Upper lobe of right lung (tissue), 1 donor: ENCODE data around the gene HECTD2. TPM values are rescaled to one million over a fixed set of nuclear protein-coding genes. Genes with fewer than 3 reads are reported as not detected.
"Not testable (repeated sequence)": the region's sequence is repeated elsewhere in the genome, so short reads cannot be mapped to it uniquely, and the experiment has no call there.

ENCODE experiments used
- ATAC-seq: fragments of 200-7000 bp; cut with Tn5 transposase; one replicate; pipeline ENCODE4 v1.9.1; 2020; ENCODE audit warnings: mild to moderate bottlenecking, moderate library complexity
- DNase-seq: peaks from one replicate; pipeline ENCODE4 v3.0.0-alpha.2; 2020
- H3K27ac ChIP-seq: fragments of 200-600 bp; one replicate; pipeline ENCODE4 v1.8.0; 2022
- H3K27me3 ChIP-seq: fragments of 200-600 bp; one replicate; pipeline ENCODE4 v1.8.0; 2022; ENCODE audit warnings: mild to moderate bottlenecking
- H3K36me3 ChIP-seq: fragments of 200-600 bp; one replicate; pipeline ENCODE4 v1.8.0; 2022
- H3K4me1 ChIP-seq: fragments of 200-600 bp; one replicate; pipeline ENCODE4 v1.8.0; 2022
- H3K4me3 ChIP-seq: fragments of 200-600 bp; one replicate; pipeline ENCODE4 v1.8.0; 2022; ENCODE audit warnings: mild to moderate bottlenecking
- H3K9me3 ChIP-seq: fragments of 200-600 bp; one replicate; pipeline ENCODE4 v1.8.0; 2022
- CTCF ChIP-seq: fragments of 200-600 bp; IDR thresholded peaks from one replicate; pipeline ENCODE4 v1.8.0; 2022; ENCODE audit warnings: antibody characterized with exemption
- intact Hi-C: fragments of 100-400 bp; cut with DNase I; formaldehyde crosslinking; loops from one replicate; pipeline ENCODE4 v1.11.0; 2022
- total RNA-seq: library from RNA; stranded (reverse); fragmentation: NEBNext Ultra II Directional; extraction: Animal tissue kit (Norgen Biotek cat#: 25700); gene quantifications from one replicate; pipeline ENCODE4 v1.2.1, GENCODE V29; 2021
- donor health status: DM: no; HTN: yes; CAD: no; lungs with severe emphysema.

HECTD2 gene
- total RNA-seq, 1 donor from 2014 or later, result 14.8 TPM

DNA sequence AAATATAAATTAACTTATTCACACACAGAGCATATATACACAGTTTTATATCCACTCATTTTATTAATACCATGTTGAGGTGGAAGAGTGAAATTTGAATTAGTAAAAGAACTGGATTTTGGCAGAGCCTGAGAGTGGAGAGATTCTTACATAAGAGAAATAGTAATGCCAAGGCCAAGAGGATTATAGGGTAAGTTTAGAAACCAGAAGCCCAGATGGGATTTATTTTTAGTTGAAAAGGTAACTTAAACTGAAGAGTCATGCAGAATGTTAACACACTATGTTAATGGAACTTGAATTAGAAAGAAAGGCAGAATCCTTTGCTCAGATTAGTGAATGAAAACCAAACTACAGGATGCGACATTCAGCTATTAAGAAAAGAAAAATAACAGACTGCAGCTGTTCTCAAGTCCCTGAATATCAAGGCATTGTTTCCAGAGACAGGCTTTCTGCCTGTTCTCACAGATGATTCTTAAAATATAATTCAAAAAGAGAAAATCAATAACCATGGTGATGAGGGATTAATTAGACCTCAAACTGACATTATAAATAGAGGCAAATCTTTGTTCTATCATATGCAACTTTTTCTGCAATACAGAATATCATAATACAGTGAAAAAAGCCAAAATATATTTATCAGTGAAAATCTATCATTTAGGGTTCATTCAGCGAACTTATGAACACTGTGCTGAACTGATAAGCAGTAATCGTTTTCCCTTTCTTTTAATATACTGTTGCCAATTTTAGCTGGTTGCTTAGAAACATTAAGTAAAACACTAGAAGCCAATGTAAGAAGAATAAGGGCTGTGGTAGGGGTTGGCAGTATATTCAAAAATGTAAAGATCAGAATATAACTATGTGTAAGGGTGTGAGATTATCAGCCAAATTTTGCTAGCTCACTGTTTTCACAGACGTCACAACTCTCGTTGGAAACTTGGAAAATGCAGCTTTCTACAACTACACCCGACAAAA lies 34.4 kb downstream of the HECTD2 start:
- H3K4me1 ChIP-seq, result no peaks in the 10 kb centered on the region
- no peaks in the 10 kb centered on the region for H3K27me3 ChIP-seq
- no peaks in the 10 kb centered on the region for H3K36me3 ChIP-seq
- intact Hi-C loops, result no loop called here
- no peaks in the 10 kb centered on the region for H3K9me3 ChIP-seq
- no peak overlapping the region for H3K4me3 ChIP-seq
- ATAC-seq (no peak), DNase-seq (no peak)
- no peak for TF ChIP-seq CTCF
- no peak overlapping the region for H3K27ac ChIP-seq

DNA sequence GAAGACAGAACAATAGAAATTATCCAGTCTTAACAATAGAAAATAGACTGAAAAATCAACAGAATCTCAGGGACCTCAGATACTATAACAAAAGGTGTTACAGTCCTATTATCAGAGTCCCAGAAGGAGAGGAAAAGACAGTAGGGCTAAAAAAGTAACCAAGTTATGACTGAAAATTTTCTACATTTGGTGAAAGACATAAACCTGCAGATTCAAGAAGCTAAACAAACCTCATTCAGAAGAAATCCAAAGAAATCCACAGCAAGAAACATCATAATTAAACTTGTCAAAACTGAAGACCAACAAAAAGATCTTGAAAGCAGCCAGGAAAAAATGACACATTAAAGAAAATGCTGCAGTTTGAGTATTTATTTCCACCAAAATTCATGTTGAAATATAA lies 41.9 kb downstream of the HECTD2 start:
- no peak for TF ChIP-seq CTCF
- intact Hi-C loops, result no loop called here
- Histone ChIP-seq H3K4me1 (no peaks in the 10 kb centered on the region), H3K36me3 (no peaks in the 10 kb centered on the region), H3K9me3 (peaks cover 17% of the 10 kb centered on the region), H3K27me3 (no peaks in the 10 kb centered on the region), H3K27ac (no peak overlapping the region), H3K4me3 (no peak overlapping the region)
- DNase-seq (no peak), ATAC-seq (no peak)

DNA sequence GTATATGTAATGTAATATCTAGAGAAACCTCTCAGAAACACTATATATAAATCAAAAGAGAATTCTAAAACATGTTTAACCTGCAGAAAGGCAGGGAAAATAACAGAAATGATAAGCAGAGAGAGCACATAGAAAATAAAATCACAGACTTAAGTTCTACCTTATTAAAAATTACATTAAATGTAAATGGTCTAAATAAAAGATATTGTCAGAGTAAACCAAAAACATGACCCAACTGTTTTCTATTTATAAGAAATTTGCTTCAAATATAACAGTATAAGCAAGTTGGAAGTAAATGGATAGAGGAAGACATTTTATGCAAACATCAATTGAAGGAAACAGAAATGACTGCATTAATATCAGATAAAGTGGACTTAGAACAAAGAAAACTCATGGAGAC lies 43.4 kb downstream of the HECTD2 start:
- Histone ChIP-seq H3K27ac (no peak overlapping the region), H3K27me3 (no peaks in the 10 kb centered on the region), H3K9me3 (peaks cover 17% of the 10 kb centered on the region), H3K36me3 (no peaks in the 10 kb centered on the region), H3K4me1 (no peaks in the 10 kb centered on the region), H3K4me3 (no peak overlapping the region)
- intact Hi-C loops, result no loop called here
- DNase-seq (no peak), ATAC-seq (no peak)
- TF ChIP-seq CTCF, result no peak

DNA sequence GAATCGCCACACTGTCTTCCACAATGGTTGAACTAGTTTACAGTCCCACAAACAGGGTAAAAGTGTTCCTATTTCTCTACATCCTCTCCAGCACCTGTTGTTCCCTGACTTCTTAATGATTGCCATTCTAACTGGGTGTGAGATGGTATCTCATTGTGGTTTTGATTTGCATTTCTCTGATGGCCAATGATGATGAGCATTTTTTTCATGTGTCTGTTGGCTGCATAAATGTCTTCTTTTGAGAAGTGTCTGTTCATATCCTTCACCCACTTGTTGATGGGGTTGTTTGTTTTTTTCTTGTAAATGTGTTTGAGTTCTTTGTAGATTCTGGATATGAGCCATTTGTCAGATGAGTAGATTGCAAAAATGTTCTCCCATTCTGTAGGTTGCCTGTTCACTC lies 45.0 kb downstream of the HECTD2 start:
- H3K4me3 ChIP-seq, ATAC-seq, H3K27me3 ChIP-seq, H3K36me3 ChIP-seq, H3K27ac ChIP-seq, DNase-seq, H3K4me1 ChIP-seq, intact Hi-C loops: not testable (repeated sequence)
- peaks cover 17% of the 10 kb centered on the region for H3K9me3 ChIP-seq

GRCh38 chr10:91460681-91461080 lies 50.5 kb downstream of the HECTD2 start:
- DNase-seq, result no peak

More at GRCh38 chr10:91460681-91461080, 50.5 kb downstream of the HECTD2 start:
- no peaks in the 10 kb centered on the region for H3K9me3 ChIP-seq
- ATAC-seq, result no peak
- intact Hi-C loops, result no loop called here
- no peak overlapping the region for H3K4me3 ChIP-seq
- peaks cover 19% of the 10 kb centered on the region for H3K36me3 ChIP-seq
- H3K4me1 ChIP-seq, result no peaks in the 10 kb centered on the region
- no peak for TF ChIP-seq CTCF
- H3K27ac ChIP-seq, result no peak overlapping the region
- H3K27me3 ChIP-seq, result no peaks in the 10 kb centered on the region
